CD1c-positive myeloid dendritic cell (primary cell): Measurements from ENCODE around the gene LRRC7.
"Not testable (repeated sequence)": the region's sequence is repeated elsewhere in the genome, so short reads cannot be mapped to it uniquely, and the experiment has no call there.

ENCODE experiments used
- DNase-seq: peaks from one replicate; pipeline ENCODE4 v3.0.0-alpha.2; 2016; ENCODE audit errors: extremely low spot score

The LRRC7 gene

GRCh38 chr1:70041317-70042045 lies 473.8 kb downstream of the LRRC7 start:
- no peak for DNase-seq

DNA sequence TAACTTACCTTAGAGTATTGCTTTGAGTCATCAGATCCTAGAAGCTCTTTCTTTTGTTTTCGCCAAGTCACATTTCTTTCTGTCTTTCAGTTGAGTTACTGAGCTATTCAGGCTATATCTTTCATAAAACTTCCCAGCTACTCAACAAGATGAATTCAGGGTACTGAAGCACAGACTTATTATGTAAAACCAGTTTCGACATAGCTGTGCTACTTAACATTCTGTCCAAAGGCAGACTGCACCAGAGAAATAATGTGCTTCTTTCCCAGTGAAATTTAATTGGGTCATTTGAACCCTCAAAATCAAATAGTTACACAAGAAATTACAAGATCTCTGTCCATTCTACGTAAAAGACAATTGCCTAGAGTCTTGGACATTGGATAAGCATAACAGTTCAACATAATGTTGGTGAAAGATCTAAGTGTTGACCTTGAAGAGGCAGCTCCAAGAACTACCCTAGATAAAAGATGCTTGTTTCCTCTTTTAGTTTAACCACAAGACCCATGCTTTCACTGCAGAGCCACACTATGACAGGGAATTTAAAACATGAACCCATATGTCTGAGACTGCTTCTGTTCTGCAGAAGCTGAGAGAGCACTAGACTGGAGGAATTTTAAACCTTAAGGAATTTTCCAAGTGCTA lies 474.5 kb downstream of the LRRC7 start:
- no peak for DNase-seq

DNA sequence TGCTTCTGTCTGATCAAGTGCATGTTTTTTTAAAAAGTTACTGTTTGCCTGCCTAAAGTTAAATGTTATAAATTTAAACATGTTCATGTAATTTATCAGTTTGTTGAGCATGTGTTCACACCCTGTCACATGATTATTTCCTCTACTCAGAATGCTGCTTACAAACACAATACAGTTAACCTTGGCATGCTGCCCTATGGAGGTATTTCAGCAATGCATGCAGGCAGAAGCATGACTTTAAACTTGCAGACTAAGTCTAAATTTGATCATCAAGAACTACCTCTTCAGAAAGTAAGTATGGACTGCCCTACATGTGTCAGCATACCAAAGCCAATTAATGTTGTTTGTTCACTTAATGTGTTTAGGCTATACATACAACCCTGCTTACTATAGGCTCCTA lies 476.1 kb downstream of the LRRC7 start:
- no peak for DNase-seq

DNA sequence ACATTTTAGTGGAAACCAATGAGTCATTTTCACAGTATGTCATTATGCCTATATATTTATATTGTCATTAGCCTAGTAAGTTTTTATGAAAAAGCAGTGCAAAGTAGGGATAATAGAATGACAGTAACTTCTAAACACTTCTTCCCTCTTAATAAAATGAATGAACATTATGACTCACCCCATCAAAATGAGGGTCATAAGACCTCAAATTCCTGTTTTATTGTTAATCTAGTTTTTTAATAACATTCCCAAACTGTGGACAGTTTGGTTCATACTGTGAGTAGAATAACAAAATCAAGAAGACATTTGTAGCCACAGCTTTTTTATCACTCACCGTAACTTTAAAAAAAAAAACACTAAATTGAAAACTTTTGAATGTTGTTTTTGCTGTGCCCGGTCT lies 477.1 kb downstream of the LRRC7 start:
- no peak for DNase-seq

GRCh38 chr1:70045581-70045980 lies 477.9 kb downstream of the LRRC7 start:
- DNase-seq, result not testable (repeated sequence)

- DNase-seq, result no peak
These were observed 480.8 kb downstream of the LRRC7 start for GRCh38 chr1:70048336-70049094.

GRCh38 chr1:70051926-70052325 lies 484.2 kb downstream of the LRRC7 start:
- no peak for DNase-seq

DNA sequence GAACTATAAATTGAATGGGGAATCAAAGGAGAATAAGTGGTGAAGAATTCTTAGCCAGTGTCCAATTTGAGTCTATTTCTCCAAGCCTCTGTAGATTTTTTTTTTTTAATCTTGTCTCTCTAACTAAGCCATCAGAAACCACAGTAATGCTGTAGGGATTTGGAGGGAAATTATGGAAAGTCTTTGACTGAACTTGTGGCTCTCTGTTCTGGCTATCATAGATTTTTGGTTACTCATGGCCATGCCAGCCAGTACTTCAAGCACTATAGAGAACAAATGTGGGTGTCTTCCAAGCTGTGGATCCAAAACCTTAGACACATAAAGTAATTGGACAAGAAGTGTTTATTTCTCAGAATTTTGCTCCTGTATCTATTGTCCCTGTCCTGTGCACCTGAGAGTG lies 489.8 kb downstream of the LRRC7 start:
- DNase-seq, result no peak

- DNase-seq, result no peak
These were observed 493.5 kb downstream of the LRRC7 start for GRCh38 chr1:70061231-70061630.

GRCh38 chr1:70063861-70064260 lies 496.1 kb downstream of the LRRC7 start:
- DNase-seq, result no peak

DNA sequence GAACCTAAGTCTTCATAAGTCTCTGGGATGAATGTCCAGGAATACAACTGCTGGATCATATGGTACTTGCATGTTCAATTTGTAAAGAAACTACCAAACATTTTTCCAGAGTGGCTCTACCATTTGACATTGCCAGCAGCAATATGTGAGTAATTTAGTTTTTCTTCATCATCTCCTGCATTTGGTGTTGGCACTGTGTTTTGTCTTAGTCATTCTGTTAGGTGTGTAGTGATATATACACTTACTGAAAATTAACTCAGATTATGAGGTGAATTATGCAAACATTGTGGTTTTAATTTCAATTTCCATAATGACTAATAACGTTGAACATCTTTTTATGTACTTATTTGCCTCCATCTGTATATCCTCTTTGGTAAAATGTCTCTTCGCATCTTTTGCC lies 499.0 kb downstream of the LRRC7 start:
- DNase-seq, result no peak

DNA sequence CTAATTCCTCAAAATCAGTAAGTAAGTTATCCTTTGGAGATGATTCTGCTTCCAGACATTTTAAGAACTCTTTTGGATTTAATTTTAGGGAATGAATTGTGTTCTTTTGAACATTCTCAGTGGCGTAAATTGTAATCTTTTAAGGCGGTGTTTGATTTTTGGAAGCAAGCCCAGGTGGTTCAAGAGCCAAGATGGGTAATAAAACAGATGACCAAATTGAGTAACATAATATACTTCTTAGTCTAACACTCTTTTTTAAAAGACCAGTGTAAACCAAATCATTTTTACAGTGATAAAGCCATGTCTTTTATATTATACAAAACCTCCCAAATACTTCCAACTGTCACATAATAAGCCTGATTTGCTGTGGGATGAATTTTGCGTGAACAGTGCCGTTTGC lies 503.9 kb downstream of the LRRC7 start:
- no peak for DNase-seq

DNA sequence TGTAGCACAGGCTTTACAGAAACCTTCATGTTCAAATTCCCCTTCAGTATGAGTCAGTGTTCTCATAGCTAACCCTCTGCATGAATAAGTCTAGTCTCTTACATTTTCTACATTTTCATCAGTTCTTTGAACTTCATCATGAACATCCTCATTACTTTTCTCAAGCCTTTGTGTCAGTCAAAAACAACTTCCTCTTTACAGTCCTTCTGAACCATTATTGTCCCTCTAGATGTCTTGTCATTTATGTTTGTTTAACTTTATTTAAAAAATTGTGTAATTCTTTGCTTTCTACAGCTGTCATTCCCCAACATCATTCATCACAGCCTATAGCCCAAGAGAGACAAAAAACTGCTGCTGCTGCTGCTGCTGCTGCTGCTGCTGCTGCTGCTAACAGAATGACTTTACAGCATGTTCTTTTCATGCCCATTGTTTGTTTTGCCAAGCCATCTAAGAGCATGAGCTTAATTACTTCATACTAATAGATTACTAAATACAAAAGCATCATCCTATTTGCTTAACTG lies 504.6 kb downstream of the LRRC7 start:
- DNase-seq, result no peak

- DNase-seq, result no peak
These were observed 508.0 kb downstream of the LRRC7 start for GRCh38 chr1:70075761-70076160.

- DNase-seq, result no peak
These were observed 509.3 kb downstream of the LRRC7 start for GRCh38 chr1:70077066-70077465.

DNA sequence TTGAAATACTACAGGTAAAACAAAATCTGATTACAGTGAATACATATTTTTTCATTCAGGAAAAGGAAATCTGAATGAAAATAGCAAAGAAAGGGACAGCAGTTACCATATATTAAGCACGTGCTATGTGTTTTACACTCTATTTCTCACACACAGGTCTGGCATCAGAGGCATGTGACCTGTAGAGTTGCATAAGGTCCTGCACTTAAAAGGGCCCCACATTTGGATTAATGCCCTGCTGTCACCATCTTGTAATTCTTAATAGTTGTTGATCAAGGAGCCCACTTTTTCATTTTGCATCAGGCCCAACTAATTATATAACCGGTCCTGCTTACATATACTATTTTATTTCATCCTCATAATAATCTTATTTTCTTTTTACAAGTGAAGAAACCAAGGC lies 511.8 kb downstream of the LRRC7 start:
- no peak for DNase-seq

DNA sequence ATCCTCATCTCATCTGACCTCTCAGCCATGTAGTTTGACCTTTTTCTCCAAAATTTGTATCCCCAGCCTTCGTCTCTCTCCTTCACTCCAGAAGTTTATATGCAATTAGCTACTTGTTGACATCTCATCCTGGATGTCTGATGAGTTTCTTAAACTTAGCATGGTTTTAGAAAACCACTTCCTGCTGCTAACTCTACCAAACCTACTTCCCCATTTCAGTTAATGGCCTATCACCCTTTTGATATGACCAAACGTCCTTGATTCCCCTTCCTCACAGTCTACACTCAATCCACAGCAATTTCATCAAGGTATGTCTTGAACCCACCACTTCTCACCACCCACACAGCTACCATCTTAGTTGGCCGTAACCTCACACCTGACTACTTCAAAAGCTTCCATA lies 515.8 kb downstream of the LRRC7 start:
- peak; percentile 3 for DNase-seq

GRCh38 chr1:70084314-70084915 lies 516.7 kb downstream of the LRRC7 start:
- DNase-seq, result no peak

DNA sequence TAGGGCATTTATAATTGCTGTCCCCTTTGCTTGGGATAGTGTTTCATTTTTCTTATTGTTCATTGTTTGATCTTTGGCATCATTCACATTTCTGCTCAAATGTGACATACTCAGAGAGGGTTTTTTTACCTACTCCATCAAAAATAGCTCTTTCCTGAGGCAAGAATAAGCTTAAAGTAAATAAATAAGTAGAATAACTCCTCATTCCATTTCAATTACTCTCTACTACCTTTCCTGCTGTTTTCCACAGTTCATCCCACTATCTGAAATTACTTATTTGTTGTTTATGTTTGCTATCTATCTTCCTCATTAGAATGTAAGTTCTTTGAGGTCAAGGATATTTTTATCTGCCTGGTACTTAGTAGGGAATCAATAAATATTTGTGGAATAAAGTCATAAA lies 517.8 kb downstream of the LRRC7 start:
- no peak for DNase-seq

- DNase-seq, result no peak
These were observed 519.2 kb downstream of the LRRC7 start for GRCh38 chr1:70086897-70087296.

GRCh38 chr1:70090141-70090540 lies 522.4 kb downstream of the LRRC7 start:
- DNase-seq, result no peak

DNA sequence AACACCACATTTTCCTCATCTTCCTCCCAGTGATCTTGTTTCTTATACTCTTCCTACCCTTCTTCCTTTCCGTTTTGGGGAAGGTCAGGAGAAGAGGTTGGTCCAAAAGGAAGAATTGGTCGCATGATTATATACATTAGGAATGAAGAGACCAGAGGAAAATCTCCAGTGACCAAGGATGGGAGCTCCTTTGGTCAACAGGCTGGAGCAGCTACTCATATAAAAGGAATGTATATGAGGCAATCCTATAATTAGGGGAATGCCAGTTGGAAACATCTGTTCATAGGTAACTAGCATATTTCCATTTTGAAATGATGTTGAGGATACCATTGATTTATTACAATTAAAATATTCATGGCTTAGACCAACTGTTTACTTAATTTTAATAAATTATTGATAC lies 523.2 kb downstream of the LRRC7 start:
- DNase-seq, result no peak
